HG02840 (cell line): Measurements from ENCODE around the gene SUPT6H.

ENCODE experiments used
- ATAC-seq: cut with Tn5 transposase; IDR thresholded peaks from one replicate; pipeline ENCODE4 v1.9.1; 2021; ENCODE audit warnings: mild to moderate bottlenecking, moderate library complexity, moderate number of reproducible peaks; ENCODE audit not compliant: unreplicated experiment, low FRiP score

SUPT6H gene

GRCh38 chr17:28700278-28700677 is 38.3 kb downstream of the SUPT6H start:
- no peak for ATAC-seq

- ATAC-seq = no peak
Measured at GRCh38 chr17:28700830-28701492, 39.0 kb downstream of the SUPT6H start.

GRCh38 chr17:28702026-28702751 is 40.2 kb downstream of the SUPT6H start:
- ATAC-seq = no peak

- no peak for ATAC-seq
Measured at GRCh38 chr17:28702752-28703150, 40.7 kb downstream of the SUPT6H start.

GRCh38 chr17:28703552-28704218 is 41.7 kb downstream of the SUPT6H start:
- ATAC-seq = no peak

GRCh38 chr17:28704219-28704858 is 42.3 kb downstream of the SUPT6H start:
- no peak for ATAC-seq

GRCh38 chr17:28705074-28705659 is 43.2 kb downstream of the SUPT6H start:
- no peak for ATAC-seq

GRCh38 chr17:28705728-28706334 is 43.8 kb downstream of the SUPT6H start:
- ATAC-seq = no peak

GRCh38 chr17:28706471-28707338 is 44.7 kb downstream of the SUPT6H start:
- ATAC-seq = no peak

- no peak for ATAC-seq
Measured at GRCh38 chr17:28707339-28707720, 45.3 kb downstream of the SUPT6H start.

- peak; percentile 69 for ATAC-seq
Measured at GRCh38 chr17:28710861-28711722, 49.1 kb downstream of the SUPT6H start.

- ATAC-seq = peak; percentile 36
Measured at GRCh38 chr17:28711723-28712031, 49.7 kb downstream of the SUPT6H start, which contains the start of gene PROCA1. PROCA1 (minus strand) TSS chr17:28711888; CDS start chr17:28711660, 228 bp downstream.

- no peak for ATAC-seq
Measured at GRCh38 chr17:28712032-28712704, 50.2 kb downstream of the SUPT6H start.

- no peak for ATAC-seq
Measured at GRCh38 chr17:28712705-28713415, 50.9 kb downstream of the SUPT6H start.

GRCh38 chr17:28714281-28714680 is 52.3 kb downstream of the SUPT6H start:
- ATAC-seq = no peak

- no peak for ATAC-seq
Measured at GRCh38 chr17:28715217-28715616, 53.2 kb downstream of the SUPT6H start.
